ENCODE data around the gene CACNA1F.

The CACNA1F gene

GRCh38 chrX:49233176-49233575 is at the start of gene CACNA1F:
TSS of gene CACNA1F (minus strand) at chrX:49233340. CDS start at chrX:49233309, 31 bp downstream.
- no peak for DNase-seq

DNA sequence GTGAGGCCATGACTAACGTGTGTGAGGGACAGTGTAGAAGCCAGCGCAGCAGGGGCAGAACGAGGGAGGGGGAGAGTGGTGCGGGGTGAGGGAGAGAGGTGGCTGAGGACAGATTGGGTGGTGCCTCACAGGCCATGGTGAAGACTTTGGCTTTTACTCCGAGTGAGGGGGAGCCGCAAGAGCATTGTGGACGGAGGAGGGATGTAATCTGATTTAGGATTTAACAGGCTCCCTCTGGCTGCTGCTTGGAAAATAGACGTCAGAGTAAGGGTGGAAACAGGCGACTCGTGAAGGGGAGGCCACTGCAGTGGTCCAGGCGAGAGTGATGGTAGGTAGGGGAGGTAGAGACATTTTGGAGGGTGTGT is 49.5 kb upstream of the CACNA1F start:
- DNase-seq, result no peak

DNA sequence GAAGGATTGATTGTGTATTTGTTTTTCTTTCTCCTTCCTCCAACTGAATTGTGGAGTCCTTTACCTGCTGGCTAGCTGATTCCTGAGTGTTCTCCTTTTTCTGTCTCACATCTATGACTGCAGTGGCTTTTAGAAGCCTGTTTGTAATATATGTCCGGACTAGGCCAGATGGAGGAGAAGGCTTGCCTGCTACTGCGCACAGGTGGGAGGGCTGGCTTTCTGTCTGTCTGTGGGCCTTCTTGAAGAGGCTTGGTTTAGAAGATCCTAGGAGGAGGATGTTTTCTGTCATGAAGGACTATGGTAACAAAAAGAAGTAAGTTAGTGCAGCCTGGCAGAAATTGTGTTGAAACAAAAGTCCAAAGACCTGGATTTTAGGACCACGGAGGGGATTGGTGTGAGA is 44.9 kb upstream of the CACNA1F start:
- peak; percentile 57 for DNase-seq

GRCh38 chrX:49277535-49277830 is 44.3 kb upstream of the CACNA1F start:
- DNase-seq, result no peak

DNA sequence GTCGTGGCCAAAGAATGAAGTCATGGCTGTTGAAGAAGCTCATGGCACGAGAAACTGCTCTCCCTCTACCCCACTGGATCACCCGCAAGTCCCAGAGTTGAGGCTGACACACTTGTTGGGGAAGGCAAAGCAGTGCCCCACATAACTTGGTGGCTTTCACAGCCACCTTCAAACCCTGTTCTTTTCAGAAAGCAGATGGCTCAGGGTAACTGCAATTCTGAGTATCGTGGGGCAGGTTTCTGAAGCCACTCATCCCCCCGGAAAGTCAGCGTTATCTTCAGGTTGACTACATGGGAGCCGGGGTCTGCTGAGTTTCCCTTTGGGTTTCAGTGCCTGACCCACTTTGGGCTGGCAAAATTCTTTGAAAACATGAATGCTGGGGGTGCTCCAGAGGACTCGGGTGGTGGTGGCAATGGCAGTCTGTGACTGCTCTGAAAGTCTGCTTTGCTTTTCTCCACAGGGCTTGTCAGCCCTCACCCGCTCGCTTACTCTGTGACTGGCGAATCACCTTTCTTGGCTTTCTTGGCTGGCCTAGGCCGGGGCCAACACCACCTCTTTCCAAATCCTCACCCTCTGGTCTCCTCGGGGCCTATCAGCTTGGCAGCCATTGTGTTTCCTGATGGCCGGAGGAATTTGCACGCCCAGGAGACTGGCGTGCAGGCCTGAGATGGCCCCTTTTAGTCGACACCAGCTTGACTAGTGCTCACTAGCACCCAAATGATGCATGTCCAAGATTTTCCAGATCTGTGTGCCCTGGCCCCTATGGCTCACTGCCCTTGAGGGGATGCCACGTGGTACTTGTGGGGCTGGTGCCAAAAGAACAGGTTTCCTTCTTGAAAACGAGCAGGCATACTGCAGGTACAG is 43.8 kb upstream of the CACNA1F start:
- peak; percentile 72 for DNase-seq

DNA sequence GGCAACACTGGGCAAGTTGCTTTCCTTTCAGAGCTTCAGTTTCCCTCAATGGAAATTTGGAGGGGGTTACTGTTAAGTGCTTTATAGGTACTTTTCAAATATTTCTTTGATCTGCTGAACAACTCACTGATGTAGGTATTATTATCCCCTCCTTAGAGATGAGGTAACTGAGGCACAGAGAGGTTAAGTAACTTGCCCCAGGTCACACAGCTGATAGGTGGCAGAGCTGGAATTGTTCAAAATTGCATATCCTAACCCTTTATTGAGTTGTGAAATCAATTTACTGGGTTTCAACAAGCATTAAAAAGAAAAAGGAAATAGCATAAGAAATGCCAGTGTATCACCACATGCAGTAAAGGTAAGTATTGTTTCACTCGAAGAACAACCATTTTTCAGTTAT is 43.1 kb upstream of the CACNA1F start:
- DNase-seq, result no peak

DNA sequence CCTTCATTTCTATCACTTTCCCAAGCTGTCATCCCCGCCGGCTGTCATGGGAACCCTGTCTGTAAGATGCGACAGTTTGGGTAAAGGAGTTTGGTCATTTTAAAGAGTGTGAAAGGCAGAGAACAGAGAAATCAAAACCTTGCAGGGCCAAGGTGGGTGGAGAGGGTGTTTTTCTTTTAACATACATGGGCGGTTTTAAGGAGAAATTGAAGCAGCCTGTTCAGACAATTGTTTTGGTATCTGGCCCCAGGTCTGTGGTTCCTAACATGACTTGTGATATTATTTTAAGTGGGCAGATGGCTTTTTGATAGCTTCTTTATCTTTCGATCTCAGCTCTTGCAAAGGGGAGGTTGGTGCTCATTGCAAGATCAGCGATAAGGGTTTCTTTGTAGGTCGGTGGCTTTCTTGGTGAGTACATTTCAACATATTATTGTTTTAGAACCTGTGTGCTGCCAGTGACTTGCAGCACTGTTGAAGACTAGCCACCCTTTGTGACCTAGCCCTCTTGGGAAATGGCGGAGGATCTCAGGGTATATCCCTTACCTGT is 40.1 kb upstream of the CACNA1F start:
- no peak for DNase-seq

GRCh38 chrX:49272421-49272820 is 39.3 kb upstream of the CACNA1F start:
- no peak for DNase-seq

DNA sequence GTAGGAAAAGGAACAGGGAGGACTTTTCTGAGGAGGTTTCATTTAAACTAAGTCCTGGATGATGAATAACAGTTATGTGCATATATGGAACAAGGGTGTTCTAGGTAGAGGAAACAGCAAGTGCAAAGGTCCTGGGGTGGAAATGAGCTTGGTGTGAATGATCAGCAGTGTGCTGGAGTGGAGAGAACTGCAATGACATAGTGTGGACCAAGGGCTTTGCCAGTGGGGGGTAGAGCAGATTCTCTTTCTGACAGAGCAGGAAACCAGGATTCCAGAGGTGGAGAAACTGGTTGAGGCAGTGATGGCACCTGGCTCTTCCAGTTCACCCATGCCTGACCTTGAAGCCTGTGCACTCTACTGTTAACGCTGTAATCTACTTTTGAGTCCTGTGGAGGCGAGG is 38.2 kb upstream of the CACNA1F start:
- no peak for DNase-seq

GRCh38 chrX:49270249-49270921 is 37.2 kb upstream of the CACNA1F start:
- DNase-seq, result no peak

- DNase-seq, result no peak
These were observed 36.7 kb upstream of the CACNA1F start, which contains the start of gene PPP1R3F for GRCh38 chrX:49269767-49270248. TSS of gene PPP1R3F (plus strand) at chrX:49269793. CDS start at chrX:49269870, 77 bp downstream.

DNA sequence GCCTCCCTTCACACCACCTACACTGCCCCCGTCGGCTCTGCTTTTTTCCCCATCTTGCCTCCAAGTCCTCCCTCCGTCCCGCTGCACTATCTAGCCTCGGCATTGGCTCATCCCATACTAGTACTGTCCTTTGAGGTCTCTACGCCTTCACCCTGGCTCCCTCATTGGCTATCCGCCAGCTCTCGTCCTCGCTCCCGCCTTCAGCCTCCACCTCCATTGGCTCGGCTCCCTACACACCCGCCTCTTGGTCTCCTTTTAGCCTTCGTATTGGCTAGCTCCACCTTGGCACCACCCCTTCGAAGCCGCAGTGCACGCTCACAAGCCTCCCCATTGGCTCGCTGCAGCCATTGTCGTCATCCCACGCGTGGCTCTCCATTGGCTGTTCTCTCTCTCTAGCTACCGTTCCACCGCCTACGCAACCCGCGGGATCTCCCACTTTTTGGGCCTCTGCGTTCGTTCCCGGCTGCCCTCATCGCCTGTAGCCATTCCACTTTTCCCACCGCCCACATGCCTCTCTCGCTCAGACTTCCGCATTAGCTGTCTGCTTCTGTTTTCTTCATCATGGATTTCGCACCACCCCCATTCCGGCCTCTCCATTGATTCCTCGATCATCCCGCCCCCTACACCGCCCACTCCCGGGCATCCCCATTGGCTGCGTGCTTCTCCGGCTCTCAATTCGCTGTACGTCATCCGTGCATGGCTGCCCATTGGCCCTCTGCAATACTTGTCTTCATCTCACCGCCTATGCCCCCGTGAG is 36.0 kb upstream of the CACNA1F start:
- DNase-seq, result peak; percentile 92

- no peak for DNase-seq
These were observed 35.5 kb upstream of the CACNA1F start for GRCh38 chrX:49268702-49269009.

DNA sequence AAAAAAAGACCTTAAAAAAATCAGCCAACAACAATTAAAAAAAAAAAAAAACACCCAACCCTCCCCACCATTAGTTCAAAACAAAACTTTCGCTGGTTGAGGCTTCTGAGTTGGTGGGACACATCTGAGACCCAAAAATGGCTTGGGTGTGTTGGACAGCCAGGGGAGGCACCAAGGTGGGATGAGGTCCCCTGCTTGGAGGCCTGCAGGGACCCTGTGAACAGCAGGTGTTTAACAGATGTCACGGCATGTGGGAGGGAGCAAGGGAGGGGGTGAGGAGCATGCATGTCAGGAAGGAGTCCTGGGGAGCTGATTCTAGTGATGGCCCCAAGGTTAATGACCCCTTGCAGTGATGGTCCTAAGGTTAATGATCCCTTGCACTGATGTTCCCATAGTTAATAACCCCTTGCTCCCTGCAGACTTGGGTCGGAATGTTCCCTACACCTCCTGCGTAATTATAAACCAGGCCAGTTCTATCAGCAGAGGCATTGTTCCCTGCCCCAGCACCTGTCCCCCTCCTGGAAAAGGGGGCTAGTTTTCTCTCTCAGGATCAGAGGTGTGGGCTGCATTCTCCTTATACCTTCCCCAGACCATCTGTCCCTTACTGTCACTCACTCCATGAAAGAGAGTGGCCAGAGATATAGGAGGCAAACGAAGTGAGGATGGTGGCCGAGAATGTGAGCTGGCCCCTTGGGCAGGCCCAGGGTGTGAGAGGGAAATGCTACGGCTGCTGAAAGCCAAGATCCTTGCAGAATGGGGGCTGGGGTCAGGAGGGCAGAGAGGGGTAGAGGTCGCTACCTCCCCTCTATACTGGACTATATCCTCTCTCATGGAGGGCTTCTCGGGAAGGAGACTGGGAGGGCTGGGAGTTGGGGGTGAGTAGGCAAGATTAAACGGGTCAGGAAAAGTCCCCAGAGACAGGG is 33.6 kb upstream of the CACNA1F start:
- DNase-seq, result no peak

- DNase-seq, result no peak
These were observed 31.3 kb upstream of the CACNA1F start, which contains the start of gene FOXP3 for GRCh38 chrX:49264460-49264859. TSS of gene FOXP3 (minus strand) at chrX:49264710. CDS start at chrX:49258505, 6,205 bp downstream.

- no peak for DNase-seq
These were observed 30.5 kb upstream of the CACNA1F start for GRCh38 chrX:49263631-49264030.

GRCh38 chrX:49262603-49263002 is 29.5 kb upstream of the CACNA1F start:
- DNase-seq, result no peak

GRCh38 chrX:49260221-49260985 is 27.3 kb upstream of the CACNA1F start:
- no peak for DNase-seq

- no peak for DNase-seq
These were observed 25.6 kb upstream of the CACNA1F start for GRCh38 chrX:49258749-49259124.

GRCh38 chrX:49257846-49258748 is 25.0 kb upstream of the CACNA1F start:
- no peak for DNase-seq
